Measurements from ENCODE around the gene AP2B1. TPM values are rescaled to one million over a fixed set of nuclear protein-coding genes. Genes with fewer than 3 reads are reported as not detected.

AP2B1 gene
- total and polyA plus RNA-seq, 4 donors = 8.7 to 55.6 (median 22.3) TPM

DNA sequence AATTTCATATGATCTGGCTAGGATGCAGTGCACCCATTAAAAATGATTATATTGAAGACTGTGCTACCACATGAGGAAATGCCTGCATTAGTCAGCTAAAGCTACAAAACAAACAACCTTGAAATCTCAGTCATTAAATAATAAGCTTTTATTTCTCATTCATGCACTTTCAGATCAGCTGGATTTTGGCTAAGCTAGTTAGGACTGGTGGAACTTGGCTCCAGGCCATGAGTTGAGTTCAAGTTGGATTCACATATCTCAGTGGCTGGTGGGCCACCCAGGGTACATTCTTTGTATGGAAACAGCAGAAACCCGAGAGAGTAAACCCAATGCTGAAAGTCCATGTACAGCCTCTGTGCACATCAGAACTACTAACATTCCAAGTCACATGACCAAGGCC lies 43.3 kb upstream of the AP2B1 start (continued):
- TF ChIP-seq, protein P1, sequence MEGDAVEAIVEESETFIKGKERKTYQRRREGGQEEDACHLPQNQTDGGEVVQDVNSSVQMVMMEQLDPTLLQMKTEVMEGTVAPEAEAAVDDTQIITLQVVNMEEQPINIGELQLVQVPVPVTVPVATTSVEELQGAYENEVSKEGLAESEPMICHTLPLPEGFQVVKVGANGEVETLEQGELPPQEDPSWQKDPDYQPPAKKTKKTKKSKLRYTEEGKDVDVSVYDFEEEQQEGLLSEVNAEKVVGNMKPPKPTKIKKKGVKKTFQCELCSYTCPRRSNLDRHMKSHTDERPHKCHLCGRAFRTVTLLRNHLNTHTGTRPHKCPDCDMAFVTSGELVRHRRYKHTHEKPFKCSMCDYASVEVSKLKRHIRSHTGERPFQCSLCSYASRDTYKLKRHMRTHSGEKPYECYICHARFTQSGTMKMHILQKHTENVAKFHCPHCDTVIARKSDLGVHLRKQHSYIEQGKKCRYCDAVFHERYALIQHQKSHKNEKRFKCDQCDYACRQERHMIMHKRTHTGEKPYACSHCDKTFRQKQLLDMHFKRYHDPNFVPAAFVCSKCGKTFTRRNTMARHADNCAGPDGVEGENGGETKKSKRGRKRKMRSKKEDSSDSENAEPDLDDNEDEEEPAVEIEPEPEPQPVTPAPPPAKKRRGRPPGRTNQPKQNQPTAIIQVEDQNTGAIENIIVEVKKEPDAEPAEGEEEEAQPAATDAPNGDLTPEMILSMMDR (IDR thresholded peaks at IDR 0.05; ENCODE audit: low read depth, low read length, missing input control) = no peak
- TF ChIP-seq, protein P2, sequence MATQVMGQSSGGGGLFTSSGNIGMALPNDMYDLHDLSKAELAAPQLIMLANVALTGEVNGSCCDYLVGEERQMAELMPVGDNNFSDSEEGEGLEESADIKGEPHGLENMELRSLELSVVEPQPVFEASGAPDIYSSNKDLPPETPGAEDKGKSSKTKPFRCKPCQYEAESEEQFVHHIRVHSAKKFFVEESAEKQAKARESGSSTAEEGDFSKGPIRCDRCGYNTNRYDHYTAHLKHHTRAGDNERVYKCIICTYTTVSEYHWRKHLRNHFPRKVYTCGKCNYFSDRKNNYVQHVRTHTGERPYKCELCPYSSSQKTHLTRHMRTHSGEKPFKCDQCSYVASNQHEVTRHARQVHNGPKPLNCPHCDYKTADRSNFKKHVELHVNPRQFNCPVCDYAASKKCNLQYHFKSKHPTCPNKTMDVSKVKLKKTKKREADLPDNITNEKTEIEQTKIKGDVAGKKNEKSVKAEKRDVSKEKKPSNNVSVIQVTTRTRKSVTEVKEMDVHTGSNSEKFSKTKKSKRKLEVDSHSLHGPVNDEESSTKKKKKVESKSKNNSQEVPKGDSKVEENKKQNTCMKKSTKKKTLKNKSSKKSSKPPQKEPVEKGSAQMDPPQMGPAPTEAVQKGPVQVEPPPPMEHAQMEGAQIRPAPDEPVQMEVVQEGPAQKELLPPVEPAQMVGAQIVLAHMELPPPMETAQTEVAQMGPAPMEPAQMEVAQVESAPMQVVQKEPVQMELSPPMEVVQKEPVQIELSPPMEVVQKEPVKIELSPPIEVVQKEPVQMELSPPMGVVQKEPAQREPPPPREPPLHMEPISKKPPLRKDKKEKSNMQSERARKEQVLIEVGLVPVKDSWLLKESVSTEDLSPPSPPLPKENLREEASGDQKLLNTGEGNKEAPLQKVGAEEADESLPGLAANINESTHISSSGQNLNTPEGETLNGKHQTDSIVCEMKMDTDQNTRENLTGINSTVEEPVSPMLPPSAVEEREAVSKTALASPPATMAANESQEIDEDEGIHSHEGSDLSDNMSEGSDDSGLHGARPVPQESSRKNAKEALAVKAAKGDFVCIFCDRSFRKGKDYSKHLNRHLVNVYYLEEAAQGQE (IDR thresholded peaks at IDR 0.05) = no peak

DNA sequence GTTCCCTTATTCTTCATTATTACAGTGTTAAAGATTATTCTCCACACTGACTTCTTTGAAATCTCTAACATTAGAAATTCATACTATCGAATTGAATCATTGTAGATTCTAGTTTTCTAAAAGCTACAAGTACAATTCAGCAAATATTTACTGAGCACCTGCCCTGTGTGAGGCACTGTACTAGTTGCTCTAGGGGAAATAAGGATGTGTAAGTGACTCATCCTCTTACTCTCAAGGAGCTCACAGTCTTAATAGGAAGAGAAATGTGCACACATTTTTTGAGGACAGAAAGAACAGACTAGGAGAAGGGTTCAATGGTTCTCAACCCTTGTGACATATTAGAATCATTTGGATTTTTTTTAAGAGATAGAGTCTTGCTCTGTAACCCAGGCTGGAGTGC lies 42.0 kb upstream of the AP2B1 start:
- Histone ChIP-seq H3K9me3 (ENCODE audit: control insufficient read depth in 4 of 4, low read length in 3 of 4) (no peaks in the 10 kb centered on the region), H3K4me1 (ENCODE audit: control insufficient read depth in 4 of 4, insufficient read depth in 4 of 4, low read length in 3 of 4) (peaks cover 0 to 4% (median 2%) of the 10 kb centered on the region in 4 donors), H3K27ac (ENCODE audit: low read depth in 1 of 2, low read length in 2 of 2) (no peak overlapping the region), H3K9ac (ENCODE audit: low read depth in 1 of 2, low read length in 2 of 2) (no peak overlapping the region), H3K36me3 (ENCODE audit: control insufficient read depth in 4 of 4, insufficient read depth in 3 of 4, low read depth in 1 of 4, low read length in 3 of 4) (no peaks in the 10 kb centered on the region), H3K4me3 (ENCODE audit: low read depth in 1 of 3, low read length in 3 of 3) (no peak overlapping the region), H3K27me3 (ENCODE audit: control insufficient read depth in 4 of 4, insufficient read depth in 4 of 4, low read length in 3 of 4) (no peaks in the 10 kb centered on the region)
- no peak for DNase-seq (ENCODE audit: low spot score)
- 81% methylated on average over 1 of the region's 1 CpG for WGBS
- TF ChIP-seq, protein P2 (IDR thresholded peaks at IDR 0.05) = no peak
- TF ChIP-seq FOXA1 (IDR thresholded peaks at IDR 0.05) = no peak
- TF ChIP-seq HNF4G (IDR thresholded peaks at IDR 0.05) = no peak
- TF ChIP-seq SP1 (IDR thresholded peaks at IDR 0.05) = no peak
- TF ChIP-seq, protein P3, sequence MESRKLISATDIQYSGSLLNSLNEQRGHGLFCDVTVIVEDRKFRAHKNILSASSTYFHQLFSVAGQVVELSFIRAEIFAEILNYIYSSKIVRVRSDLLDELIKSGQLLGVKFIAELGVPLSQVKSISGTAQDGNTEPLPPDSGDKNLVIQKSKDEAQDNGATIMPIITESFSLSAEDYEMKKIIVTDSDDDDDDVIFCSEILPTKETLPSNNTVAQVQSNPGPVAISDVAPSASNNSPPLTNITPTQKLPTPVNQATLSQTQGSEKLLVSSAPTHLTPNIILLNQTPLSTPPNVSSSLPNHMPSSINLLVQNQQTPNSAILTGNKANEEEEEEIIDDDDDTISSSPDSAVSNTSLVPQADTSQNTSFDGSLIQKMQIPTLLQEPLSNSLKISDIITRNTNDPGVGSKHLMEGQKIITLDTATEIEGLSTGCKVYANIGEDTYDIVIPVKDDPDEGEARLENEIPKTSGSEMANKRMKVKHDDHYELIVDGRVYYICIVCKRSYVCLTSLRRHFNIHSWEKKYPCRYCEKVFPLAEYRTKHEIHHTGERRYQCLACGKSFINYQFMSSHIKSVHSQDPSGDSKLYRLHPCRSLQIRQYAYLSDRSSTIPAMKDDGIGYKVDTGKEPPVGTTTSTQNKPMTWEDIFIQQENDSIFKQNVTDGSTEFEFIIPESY (IDR thresholded peaks at IDR 0.05) = no peak
- no peak for TF ChIP-seq RAD21 (IDR thresholded peaks at IDR 0.05)
- TF ChIP-seq TAF1 (conservative IDR thresholded peaks at IDR 0.05) = no peak
- TF ChIP-seq, protein P4, sequence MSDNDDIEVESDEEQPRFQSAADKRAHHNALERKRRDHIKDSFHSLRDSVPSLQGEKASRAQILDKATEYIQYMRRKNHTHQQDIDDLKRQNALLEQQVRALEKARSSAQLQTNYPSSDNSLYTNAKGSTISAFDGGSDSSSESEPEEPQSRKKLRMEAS (IDR thresholded peaks at IDR 0.05) = no peak
- no peak for TF ChIP-seq GABPA (IDR thresholded peaks at IDR 0.05 in 1 of 2, conservative IDR thresholded peaks at IDR 0.05 in 1 of 2)
- TF ChIP-seq YY1 (IDR thresholded peaks at IDR 0.05) = no peak
- TF ChIP-seq, protein P1 (IDR thresholded peaks at IDR 0.05; ENCODE audit: low read depth, low read length, missing input control) = no peak
- TF ChIP-seq, protein P5, sequence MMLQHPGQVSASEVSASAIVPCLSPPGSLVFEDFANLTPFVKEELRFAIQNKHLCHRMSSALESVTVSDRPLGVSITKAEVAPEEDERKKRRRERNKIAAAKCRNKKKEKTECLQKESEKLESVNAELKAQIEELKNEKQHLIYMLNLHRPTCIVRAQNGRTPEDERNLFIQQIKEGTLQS (IDR thresholded peaks at IDR 0.05) = no peak
- TF ChIP-seq HNF4A (conservative IDR thresholded peaks at IDR 0.05) = no peak
- TF ChIP-seq FOXA2 (IDR thresholded peaks at IDR 0.05) = no peak

All from liver (tissue), 9 donors.